Chondrocyte (in vitro differentiated cells): ENCODE measurements around the gene ZNF20. TPM values are rescaled to one million over a fixed set of nuclear protein-coding genes. Genes with fewer than 3 reads are reported as not detected.

ENCODE experiments used
- DNase-seq: peaks from one replicate; pipeline ENCODE4 v3.0.0; 2021; ENCODE audit warnings: mixed read lengths, low spot score
- H3K27ac Mint-ChIP-seq: one replicate; pipeline ENCODE4 v1.8.0; 2021; ENCODE audit warnings: mild to moderate bottlenecking, moderate library complexity, mixed read lengths; ENCODE audit not compliant: unreplicated experiment
- H3K27me3 Mint-ChIP-seq: 2 replicates; pipeline ENCODE4 v1.8.0; 2021; ENCODE audit warnings: low read depth, mixed read lengths
- H3K36me3 Mint-ChIP-seq: 2 replicates; pipeline ENCODE4 v1.8.0; 2021; ENCODE audit warnings: low read depth, mixed read lengths
- H3K4me1 Mint-ChIP-seq: 2 replicates; pipeline ENCODE4 v1.8.0; 2021; ENCODE audit warnings: low read depth, mild to moderate bottlenecking, mixed read lengths
- H3K4me3 Mint-ChIP-seq: one replicate; pipeline ENCODE4 v1.8.0; 2021; ENCODE audit warnings: mild to moderate bottlenecking, moderate library complexity, mixed read lengths; ENCODE audit not compliant: unreplicated experiment
- H3K9me3 Mint-ChIP-seq: 2 replicates; pipeline ENCODE4 v1.8.0; 2021; ENCODE audit warnings: low read depth, mixed read lengths
- CTCF ChIP-seq: fragments of 200-600 bp; sonication (generic); IDR thresholded peaks from 2 replicates; pipeline ENCODE4 v1.5.0; 2021; ENCODE audit warnings: antibody characterized with exemption, mild to moderate bottlenecking, moderate library complexity
- long read RNA-seq: library from polyadenylated mRNA; stranded (forward); transcript quantifications from one replicate; pipeline ENCODE4 v2.0.0, GENCODE V29; 2021
- total RNA-seq: library from RNA; stranded (reverse); gene quantifications from 3 replicates; pipeline ENCODE4 v1.2.1, GENCODE V29; 2021

The ZNF20 gene
- 2.0 to 3.8 TPM (median 3.1 TPM) in 3 replicates for total RNA-seq
- long read RNA-seq, partial matches to known transcripts = 0 of 3 reads
- long read RNA-seq, other reads (novel, unspliced or antisense) = 2 of 3 reads

DNA sequence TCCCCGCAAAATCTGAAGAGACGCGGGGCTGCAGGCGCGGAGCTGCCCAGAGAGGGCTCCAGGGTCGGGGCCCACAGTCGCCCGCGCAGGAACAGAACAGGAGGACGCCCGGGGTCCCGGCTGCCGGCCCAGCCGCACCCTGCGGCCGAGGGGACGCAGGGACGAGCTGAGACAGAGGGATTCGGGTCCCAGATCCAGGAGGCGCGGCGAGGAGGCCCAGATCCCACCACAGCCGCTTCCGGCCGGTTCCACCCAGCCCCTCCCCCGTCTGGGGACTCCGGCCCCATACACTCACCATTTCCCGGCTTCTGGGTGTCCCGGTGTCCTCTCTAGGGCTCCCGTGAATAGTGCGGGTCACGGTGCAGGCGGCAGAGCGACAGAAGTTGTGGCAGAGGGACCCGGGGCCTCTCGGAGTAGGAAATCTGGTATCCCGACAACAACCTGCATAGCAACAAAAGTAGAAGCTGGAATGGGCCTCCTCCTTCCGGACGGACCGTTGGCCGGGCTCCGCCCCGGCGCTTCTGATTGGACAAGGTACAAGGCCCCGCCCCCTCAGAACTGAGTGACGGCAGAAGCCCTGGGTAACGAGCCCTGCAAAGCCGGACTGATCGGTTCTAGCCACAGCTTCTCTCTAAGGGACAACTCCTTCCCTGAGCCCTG lies at the start of gene ZNF20:
Gene ZNF20, minus strand, starts transcription at position 466 of the 660 bp plus-strand sequence. Its CDS starts 168 bp downstream, at position 298.
- H3K4me1 Mint-ChIP-seq = peaks cover 25% of the 10 kb centered on the region
- H3K9me3 Mint-ChIP-seq = peaks cover 12% of the 10 kb centered on the region
- TF ChIP-seq CTCF = peak; percentile 19
- H3K27me3 Mint-ChIP-seq = no peaks in the 10 kb centered on the region
- DNase-seq = peak; percentile 98
- peaks cover 21% of the 10 kb centered on the region for H3K36me3 Mint-ChIP-seq
- peak within 1 kb of the TSS; percentile 99 for H3K27ac Mint-ChIP-seq
- peak within 1 kb of the TSS; percentile 95 for H3K4me3 Mint-ChIP-seq

GRCh38 chr19:12187625-12188024 lies 47.5 kb upstream of the ZNF20 start:
- Mint-ChIP-seq H3K27me3 (no peaks in the 10 kb centered on the region), H3K9me3 (peaks cover 67% of the 10 kb centered on the region), H3K4me1 (no peaks in the 10 kb centered on the region), H3K27ac (no peak overlapping the region), H3K4me3 (no peak overlapping the region), H3K36me3 (peaks cover 82% of the 10 kb centered on the region)
- DNase-seq = no peak
- TF ChIP-seq CTCF = no peak

DNA sequence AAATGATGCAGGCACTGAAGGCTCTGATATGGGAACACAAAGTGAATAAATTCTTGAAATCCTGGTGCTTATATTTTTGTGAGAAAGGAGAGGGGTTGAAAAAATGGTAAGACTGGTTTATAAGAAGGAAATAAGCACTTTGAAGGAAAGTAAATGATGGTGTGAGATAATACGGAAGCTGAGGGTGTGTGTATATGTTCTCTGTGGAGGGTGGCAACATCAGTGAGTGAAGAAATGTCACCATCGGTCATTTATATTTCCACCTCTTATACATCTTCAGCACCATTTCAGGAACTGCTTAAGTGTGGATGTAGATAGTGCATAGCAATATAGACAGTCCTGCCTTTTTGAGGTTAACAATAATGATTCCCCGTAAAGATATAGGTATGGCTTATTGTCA lies 40.2 kb upstream of the ZNF20 start:
- H3K27me3 Mint-ChIP-seq = no peaks in the 10 kb centered on the region
- H3K36me3 Mint-ChIP-seq = peaks cover 53% of the 10 kb centered on the region
- DNase-seq = no peak
- no peaks in the 10 kb centered on the region for H3K4me1 Mint-ChIP-seq
- no peak overlapping the region for H3K27ac Mint-ChIP-seq
- TF ChIP-seq CTCF = no peak
- peaks cover 39% of the 10 kb centered on the region for H3K9me3 Mint-ChIP-seq
- no peak overlapping the region for H3K4me3 Mint-ChIP-seq

DNA sequence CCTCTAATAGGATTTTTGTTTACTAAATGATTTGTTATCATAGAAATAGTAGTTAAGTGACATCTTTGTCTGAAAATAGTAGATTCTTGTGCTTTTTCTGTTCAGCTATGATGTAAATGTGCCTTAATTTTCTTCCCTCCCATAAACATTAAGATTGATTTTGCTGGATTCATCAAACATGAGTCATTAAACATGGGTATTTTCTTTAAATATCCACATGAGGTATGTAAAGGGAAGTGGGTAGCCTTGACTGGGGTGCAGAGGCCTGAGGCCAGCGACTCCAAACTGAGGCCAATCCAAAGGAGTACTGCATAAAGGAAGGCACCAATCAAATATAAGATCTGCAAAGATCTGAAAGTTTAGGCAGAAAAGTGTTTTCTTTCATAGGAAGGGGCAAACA lies 26.5 kb upstream of the ZNF20 start:
- TF ChIP-seq CTCF = no peak
- no peaks in the 10 kb centered on the region for H3K9me3 Mint-ChIP-seq
- no peak for DNase-seq
- H3K27me3 Mint-ChIP-seq = no peaks in the 10 kb centered on the region
- peak overlapping the region; percentile 66 for H3K27ac Mint-ChIP-seq
- peaks cover 41% of the 10 kb centered on the region for H3K4me1 Mint-ChIP-seq
- peaks cover 6% of the 10 kb centered on the region for H3K36me3 Mint-ChIP-seq
- H3K4me3 Mint-ChIP-seq = no peak overlapping the region

- H3K27ac Mint-ChIP-seq = peak overlapping the region; percentile 100
- peak overlapping the region; percentile 89 for H3K4me3 Mint-ChIP-seq
- peak; percentile 12 for TF ChIP-seq CTCF
- no peak for DNase-seq
- no peaks in the 10 kb centered on the region for H3K27me3 Mint-ChIP-seq
- H3K4me1 Mint-ChIP-seq = peaks cover 41% of the 10 kb centered on the region
- H3K9me3 Mint-ChIP-seq = no peaks in the 10 kb centered on the region
- no peaks in the 10 kb centered on the region for H3K36me3 Mint-ChIP-seq
Measured at GRCh38 chr19:12163826-12164225, 23.7 kb upstream of the ZNF20 start.
